ENCODE results near the gene NDUFB3.

The NDUFB3 gene

DNA sequence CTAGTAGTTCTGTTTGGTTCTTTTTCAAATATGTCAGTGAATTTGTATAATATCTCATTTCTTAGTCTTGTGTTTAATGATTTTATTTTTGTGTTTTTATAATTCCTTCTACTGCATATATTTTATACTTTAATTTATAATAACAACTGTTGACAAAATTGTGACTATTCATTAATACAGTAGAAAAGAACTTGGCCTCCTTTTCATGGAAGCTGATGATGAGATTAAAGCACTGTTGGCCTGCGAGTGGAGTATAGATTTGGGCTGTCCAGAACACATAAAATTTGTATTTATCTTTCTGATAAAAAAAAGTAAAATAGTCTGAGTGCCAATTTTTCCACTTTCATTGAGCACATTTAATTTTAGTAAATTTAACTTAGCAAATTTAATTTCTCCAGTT lies 56.2 kb downstream of the NDUFB3 start:
- Histone ChIP-seq H3K4me3 (replicated peaks; ENCODE audit: low read depth, low read length) (peak overlapping the region; percentile 8; the same call in 1 of the 2 replicates), H3K36me3 (ENCODE audit: control insufficient read depth, insufficient read depth, low read length) (no peaks in the 10 kb centered on the region; the same call in none of the 2 replicates), H3K27me3 (replicated peaks; ENCODE audit: control insufficient read depth, insufficient read depth, low read length) (no peaks in the 10 kb centered on the region)
- DNase-seq (ENCODE audit: extremely low read depth, insufficient read length): no peak
- TF ChIP-seq, protein P1, sequence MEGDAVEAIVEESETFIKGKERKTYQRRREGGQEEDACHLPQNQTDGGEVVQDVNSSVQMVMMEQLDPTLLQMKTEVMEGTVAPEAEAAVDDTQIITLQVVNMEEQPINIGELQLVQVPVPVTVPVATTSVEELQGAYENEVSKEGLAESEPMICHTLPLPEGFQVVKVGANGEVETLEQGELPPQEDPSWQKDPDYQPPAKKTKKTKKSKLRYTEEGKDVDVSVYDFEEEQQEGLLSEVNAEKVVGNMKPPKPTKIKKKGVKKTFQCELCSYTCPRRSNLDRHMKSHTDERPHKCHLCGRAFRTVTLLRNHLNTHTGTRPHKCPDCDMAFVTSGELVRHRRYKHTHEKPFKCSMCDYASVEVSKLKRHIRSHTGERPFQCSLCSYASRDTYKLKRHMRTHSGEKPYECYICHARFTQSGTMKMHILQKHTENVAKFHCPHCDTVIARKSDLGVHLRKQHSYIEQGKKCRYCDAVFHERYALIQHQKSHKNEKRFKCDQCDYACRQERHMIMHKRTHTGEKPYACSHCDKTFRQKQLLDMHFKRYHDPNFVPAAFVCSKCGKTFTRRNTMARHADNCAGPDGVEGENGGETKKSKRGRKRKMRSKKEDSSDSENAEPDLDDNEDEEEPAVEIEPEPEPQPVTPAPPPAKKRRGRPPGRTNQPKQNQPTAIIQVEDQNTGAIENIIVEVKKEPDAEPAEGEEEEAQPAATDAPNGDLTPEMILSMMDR (IDR thresholded peaks at IDR 0.05; ENCODE audit: insufficient read depth, low read length, poor library complexity, severe bottlenecking): no peak

DNA sequence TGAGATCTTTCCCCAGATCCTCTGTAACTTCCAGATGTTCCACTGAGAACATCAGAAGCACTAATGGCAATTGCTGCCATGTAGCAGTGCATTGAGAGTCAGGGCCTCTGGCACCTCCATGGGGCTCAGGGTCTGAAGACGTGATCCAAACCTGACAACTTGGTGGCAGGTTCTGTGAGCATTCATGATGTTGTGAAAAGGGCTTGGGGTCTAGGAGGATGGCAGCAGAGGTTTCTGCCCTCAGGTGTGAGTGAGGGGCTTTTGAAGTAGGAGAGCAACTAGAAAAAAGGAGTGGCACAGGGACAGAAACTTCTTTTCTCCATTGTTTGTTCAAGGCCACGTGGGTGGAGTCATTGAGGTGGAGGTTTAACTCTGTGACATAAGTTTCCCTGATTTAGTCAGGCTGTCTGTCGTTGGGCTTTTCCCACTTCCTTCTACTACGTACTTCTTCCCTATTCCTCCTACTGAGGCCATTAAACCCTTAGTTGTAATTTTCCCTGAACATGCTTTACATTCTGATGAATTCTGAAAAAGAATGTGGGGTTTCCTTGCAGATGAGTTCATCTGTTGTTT lies 57.2 kb downstream of the NDUFB3 start:
- H3K27me3 ChIP-seq (replicated peaks; ENCODE audit: control insufficient read depth, insufficient read depth, low read length): no peaks in the 10 kb centered on the region
- peak overlapping the region; percentile 84 for H3K4me3 ChIP-seq (replicated peaks; ENCODE audit: low read depth, low read length)
- no peaks in the 10 kb centered on the region; the same call in 1 of the 2 replicates for H3K36me3 ChIP-seq (ENCODE audit: control insufficient read depth, insufficient read depth, low read length)
- TF ChIP-seq, protein P1 (IDR thresholded peaks at IDR 0.05; ENCODE audit: insufficient read depth, low read length, poor library complexity, severe bottlenecking): no peak
- DNase-seq (ENCODE audit: extremely low read depth, insufficient read length): peak; percentile 34

- Histone ChIP-seq H3K27me3 (replicated peaks; ENCODE audit: control insufficient read depth, insufficient read depth, low read length) (no peaks in the 10 kb centered on the region), H3K36me3 (ENCODE audit: control insufficient read depth, insufficient read depth, low read length) (peaks cover 5% of the 10 kb centered on the region; the same call in 1 of the 2 replicates), H3K4me3 (replicated peaks; ENCODE audit: low read depth, low read length) (peak overlapping the region; percentile 84)
- TF ChIP-seq, protein P1 (IDR thresholded peaks at IDR 0.05; ENCODE audit: insufficient read depth, low read length, poor library complexity, severe bottlenecking): no peak
- peak; percentile 38 for DNase-seq (ENCODE audit: extremely low read depth, insufficient read length)
These were observed 58.9 kb downstream of the NDUFB3 start for GRCh38 chr2:201130524-201131186.

DNA sequence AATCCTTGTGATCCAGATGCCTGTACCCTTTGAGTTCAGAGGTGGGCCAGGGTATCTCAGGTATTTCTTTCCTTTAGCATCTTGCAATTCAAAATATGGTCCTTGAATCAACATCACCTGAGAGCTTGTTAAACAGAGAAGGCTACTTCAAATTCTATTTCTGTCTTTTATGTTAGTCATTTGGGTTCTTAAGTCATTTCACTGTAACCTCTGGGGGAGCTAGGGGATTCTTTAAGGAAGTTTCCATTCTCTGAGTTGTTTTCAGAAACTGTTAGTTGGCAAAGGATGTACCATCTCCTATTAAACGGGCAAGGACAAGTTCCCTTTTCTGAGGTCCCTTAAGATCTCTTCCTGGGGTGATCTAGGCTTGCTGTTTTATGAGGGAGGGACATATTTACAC lies 60.7 kb downstream of the NDUFB3 start:
- peaks cover 20% of the 10 kb centered on the region for H3K36me3 ChIP-seq (ENCODE audit: control insufficient read depth, insufficient read depth, low read length)
- H3K27me3 ChIP-seq (replicated peaks; ENCODE audit: control insufficient read depth, insufficient read depth, low read length): no peaks in the 10 kb centered on the region
- TF ChIP-seq, protein P1 (IDR thresholded peaks at IDR 0.05; ENCODE audit: insufficient read depth, low read length, poor library complexity, severe bottlenecking): no peak
- peak; percentile 43 for DNase-seq (ENCODE audit: extremely low read depth, insufficient read length)
- H3K4me3 ChIP-seq (replicated peaks; ENCODE audit: low read depth, low read length): peak overlapping the region; percentile 84
